SK-N-DZ (cell line): ENCODE data around the gene HDAC4.

Experiments
- DNase-seq: peaks from one replicate; pipeline ENCODE4 v3.0.0-alpha.2; 2015; ENCODE audit warnings: low spot score
- small RNA-seq, 2 experiments: library from RNA; depleted of rRNA; stranded (forward); fragments of <200 nt; gene quantifications; one replicate each; pipeline ENCODE3, GENCODE V24; 2014

The HDAC4 gene

GRCh38 chr2:239000089-239000488 lies 400.7 kb downstream of the HDAC4 start:
- DNase-seq, result no peak

DNA sequence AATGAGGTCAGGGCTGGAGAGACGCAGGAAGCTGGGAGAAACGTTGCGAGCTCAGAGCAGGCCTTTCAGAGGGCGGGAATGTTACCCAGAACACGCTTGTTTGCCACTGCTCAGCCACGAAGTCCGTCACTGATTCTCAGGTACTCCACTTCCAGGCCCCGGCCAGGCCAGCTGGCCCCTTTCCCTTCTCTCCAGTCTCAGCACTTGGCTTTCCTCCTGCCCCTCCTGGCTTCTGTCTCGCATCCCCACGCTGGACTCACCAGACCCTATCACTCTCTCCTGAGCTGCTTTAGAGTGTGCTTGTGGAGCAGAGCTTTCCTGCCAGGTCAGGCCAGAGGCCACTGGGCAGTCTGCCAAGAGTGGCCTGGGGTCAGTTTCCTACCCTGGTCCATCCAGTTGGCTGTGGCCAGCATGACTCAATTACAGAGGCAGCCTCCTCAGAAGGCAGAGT lies 401.5 kb downstream of the HDAC4 start:
- DNase-seq, result no peak

- no peak for DNase-seq
These were observed 402.0 kb downstream of the HDAC4 start for GRCh38 chr2:238998801-238999200.

Small RNAs within 50 kb of the gene (small RNA-seq; reads per million reads assigned to genes)
- 0.24 to 15.0 reads per million in 2 experiments for gene MIR2467
- gene MIR4269, result 0 reads per million in 2 experiments
- gene MIR4440, result 0 reads per million in 2 experiments
- gene MIR4441, result 0 reads per million in 2 experiments
